Measurements from ENCODE around the gene LRRC74A. TPM values are rescaled to one million over a fixed set of nuclear protein-coding genes. Genes with fewer than 3 reads are reported as not detected.
"Not testable (repeated sequence)": the region's sequence is repeated elsewhere in the genome, so short reads cannot be mapped to it uniquely, and the experiment has no call there.

Gene LRRC74A
- total RNA-seq, 1 donor from 2014 or later: not detected

DNA sequence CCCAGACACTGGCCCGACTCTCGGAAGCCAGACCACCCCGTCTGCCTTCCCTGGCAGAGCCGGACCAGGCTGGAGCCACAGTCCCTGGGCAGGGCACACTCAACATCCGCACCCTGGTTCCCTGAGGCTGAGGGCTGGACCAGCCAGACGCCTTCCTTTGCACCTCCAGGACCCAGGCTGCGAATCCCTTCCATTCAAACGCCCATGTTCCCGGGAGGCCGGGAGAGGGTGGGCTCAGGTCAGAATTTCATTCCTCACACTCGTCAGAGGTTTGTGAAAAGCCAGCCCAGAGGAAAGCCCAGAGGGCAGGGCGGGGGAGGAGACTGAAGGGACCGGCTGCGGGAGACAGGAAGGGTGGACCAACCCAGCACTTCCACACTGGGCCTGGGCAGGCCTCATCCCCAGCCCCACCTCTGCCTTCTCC lies 58.7 kb downstream of the LRRC74A start:
- no peak for DNase-seq (ENCODE audit: low read depth, low spot score)

DNA sequence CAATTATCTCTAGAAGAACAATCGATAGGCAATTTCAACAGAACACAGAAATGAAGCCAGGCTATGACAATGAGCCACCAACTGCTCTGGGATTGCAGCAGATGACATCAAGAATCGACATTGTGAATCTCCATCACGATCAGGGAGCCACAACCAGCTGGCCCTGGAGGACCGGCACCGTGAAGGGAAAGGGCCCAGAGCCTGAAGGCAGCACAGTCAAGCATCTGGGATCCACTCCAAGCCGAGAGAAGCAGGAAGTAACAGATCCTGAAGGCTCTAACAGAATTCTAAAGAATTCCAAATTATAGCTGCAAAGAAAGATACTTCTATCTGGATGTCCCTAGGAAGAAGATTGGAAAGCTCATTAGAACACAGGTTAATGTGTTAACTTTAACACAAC lies 61.0 kb downstream of the LRRC74A start:
- no peak for DNase-seq (ENCODE audit: low read depth, low spot score)

DNA sequence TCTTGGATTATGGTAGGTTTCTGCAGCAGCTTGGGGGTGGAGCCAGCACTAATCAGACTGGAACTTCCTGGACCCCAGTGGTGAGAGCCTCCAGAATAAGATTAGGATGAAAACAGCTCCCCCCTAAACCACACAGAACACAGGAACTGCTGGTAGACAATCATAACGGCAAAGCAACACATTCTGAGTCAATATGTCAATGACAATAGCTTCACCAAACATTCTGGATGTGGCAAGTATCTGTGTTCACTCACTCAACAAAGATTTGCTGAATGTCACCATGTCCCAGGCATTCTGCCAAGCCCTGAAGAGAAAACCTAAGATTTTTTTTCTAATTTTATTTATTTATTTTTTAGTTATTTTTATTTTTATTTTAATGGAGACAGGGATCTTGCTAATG lies 65.2 kb downstream of the LRRC74A start:
- DNase-seq (ENCODE audit: low read depth, low spot score): no peak

DNA sequence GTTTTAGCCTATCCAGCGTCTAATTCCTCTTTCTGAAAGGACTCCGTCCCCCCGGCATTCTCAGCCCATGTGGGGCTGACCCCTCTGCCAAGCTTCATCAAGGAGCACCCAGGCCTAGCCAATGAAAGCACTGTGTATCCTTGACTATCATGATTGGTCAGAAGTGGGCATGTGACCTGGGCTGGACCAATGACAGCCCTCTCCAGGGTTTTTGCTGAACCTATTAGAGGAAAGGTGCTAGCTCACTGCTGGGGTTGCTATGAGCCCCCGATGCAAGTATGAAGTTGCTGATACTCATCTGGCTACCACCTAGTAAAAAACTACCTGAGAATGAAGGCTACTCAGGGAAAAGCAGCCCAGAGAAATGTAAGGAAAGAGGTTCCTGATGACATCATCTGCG lies 68.1 kb downstream of the LRRC74A start:
- no peak for DNase-seq (ENCODE audit: low read depth, low spot score)

DNA sequence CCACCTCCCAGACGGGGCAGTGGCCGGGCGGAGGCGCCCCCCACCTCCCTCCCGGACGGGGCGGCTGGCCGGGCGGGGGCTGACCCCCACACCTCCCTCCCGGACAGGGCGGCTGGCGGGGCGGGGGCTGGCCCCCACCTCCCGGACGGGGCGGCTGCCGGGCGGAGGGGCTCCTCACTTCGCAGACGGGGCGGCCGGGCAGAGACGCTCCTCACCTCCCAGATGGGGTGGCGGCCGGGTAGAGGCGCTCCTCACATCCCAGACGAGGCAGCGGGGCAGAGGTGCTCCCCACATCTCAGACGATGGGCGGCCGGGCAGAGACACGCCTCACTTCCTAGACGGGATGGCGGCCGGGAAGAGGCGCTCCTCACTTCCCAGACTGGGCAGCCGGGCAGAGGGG lies 71.8 kb downstream of the LRRC74A start:
- not testable (repeated sequence) for DNase-seq (ENCODE audit: low read depth, low spot score)

DNA sequence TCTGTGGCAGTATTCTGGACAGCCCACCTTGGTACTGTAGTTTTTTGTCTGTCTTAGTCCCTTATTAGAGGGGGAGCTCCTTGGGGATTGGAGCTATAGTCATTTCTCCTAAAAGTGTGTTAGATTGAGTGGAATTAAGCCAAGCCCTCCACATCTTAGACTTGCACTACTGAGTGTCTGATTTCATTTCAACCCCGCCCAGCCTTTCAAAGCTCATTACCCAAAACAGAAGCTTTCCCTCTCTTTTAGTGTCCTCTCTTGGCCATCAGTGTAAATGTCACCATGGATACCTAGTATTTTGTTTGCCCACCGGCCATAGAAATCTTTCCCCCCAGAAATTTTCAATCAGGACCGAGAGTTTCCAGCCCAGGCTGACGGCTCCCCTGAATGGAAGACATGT lies 74.5 kb downstream of the LRRC74A start:
- DNase-seq (ENCODE audit: low read depth, low spot score): no peak

DNA sequence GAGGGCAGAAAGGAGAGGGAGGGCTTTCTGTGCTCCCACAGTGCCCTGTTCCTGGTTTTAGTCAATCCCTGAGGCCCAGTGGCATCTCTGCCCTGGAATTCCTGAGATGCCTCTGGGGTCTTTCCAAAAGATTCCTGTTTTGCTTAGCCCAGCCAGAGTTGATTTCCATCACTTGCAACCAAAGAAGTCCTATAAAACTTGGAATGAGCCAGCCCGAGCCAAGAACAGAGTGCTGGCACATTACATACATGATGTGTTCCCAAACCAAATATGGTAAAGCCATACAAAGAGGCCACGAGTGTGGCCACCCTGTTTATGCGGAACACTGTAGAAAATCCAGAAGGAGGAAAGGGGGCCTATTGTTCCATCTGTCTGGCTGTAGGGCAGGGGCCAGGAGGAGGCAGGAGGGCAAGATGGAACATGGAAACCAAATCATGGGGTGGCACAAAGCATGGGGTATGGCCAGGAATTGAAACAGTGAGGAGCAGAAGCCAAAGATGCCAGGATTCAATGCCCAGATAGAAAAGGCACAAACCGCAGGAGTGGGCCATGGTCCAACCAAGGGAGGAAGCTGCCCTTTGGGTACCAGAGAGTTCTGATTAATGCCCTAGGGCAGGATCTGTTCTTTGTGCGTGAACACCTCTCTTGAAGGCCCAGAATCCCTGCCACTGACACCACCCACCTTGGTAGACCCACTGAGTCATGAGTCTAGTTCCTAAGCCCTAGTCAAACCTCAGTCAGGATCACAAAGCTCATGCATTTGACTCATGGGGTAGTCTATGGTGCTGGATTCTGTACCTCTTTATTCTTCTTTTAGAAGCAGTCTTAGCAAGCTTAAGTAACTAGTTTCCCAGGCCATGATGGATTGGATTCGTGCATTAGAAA lies 75.2 kb downstream of the LRRC74A start:
- DNase-seq (ENCODE audit: low read depth, low spot score): no peak

DNA sequence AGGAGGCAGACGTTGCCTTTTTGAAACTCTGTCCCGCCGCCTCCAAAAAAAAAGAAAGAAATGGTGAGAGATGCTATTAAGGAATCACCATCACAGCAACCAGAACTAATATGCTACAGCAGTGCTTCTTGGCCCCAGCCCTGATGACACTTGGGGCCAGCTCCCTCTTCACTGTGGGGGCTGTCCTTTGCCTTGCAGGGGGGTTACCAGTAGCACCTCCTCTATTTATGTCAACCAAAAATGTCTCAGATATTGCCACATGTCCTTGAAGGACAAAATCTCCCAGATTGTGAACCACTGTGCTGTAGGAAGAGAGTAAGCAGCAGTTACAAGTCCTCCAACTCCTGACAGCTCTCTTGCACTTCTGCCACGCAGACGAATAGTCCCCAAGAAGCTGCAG lies 76.4 kb downstream of the LRRC74A start:
- DNase-seq (ENCODE audit: low read depth, low spot score): no peak

DNA sequence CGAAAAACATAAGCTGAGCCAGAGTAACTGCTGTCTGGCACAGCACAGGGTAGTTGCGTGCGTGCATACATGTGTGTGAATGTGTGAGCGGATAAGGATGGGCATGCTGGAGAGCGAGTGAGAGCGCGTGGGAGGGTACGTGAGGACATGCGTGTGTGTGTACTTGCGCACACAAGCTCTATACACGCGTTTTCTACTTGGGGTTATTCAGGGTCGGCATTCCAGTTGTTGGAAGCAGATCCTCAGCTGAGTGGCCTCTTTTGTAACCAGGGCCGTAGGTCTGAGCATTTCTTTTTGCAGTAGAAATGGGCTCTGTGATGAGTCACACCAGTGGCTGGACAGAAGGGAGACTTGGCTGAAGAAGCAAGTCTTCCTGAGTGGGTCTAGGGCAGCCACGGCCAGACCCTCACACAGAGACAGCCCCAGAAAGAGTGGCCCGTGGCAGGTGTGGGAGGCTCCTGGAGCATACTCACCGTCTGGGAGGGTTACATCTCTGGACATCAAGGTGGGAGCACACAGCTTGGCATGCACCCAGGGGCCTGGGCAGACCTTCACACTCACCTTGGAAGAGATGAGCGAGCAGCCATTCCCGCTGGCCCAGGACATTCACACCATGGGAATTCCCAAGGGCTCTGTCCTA lies 78.0 kb downstream of the LRRC74A start:
- DNase-seq (ENCODE audit: low read depth, low spot score): no peak

DNA sequence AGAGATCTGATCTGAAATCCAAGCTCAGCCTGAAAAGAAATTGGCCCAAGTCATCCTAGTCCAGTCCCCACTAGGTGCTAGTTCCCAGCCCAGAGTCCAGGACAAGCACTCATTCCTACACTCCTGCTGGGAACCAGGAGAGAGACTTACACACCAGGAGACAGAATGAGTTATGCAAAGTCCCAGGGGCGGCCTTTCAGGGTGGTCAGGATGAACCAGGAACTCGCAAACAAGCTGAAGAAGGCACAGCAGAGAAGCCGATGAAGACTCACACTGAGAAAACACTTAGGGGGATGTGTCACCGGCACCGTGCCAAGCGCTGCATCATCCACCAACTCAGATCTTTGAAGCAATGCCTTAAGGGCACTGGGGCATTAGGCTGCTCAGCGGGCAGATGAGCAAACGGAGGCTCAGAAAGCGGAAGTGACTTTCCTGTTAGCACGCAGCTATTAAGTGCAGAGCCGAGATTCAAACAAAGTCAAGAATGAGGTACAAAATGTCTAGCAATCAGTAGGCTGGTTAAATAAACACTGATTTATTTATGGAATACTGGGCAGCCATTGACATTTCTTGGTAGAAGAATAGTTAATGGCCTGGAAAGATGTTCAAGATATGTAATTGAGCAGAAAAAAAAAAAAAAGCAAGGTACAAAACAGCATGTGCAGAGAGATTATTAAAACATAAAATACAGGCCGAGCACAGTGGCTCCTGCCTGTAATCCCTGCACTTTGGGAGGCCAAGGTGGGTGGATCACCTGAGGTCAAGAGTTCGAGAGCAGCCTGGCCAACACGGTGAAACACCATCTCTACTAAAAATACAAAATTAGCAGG lies 78.7 kb downstream of the LRRC74A start:
- peak; percentile 44 for DNase-seq (ENCODE audit: low read depth, low spot score)

DNA sequence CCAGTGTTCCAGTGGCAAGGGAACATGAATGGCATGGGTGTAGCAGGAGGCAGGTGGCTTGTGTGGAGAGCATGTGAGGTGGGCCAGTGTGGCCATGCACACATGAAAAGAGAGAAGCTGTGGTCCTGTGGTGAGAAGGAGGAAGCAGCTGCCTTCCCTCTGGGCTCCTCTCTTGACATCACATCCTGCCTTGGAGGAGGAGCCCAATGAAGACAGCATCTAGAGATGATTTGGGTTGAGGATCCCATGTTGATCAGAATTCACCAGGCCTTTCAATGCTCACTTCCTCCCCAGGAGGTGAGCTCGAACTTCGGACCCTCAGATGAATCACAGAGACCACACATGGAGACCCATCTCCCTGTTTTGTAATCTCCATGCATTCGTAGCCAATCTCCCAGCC lies 82.6 kb downstream of the LRRC74A start:
- no peak for DNase-seq (ENCODE audit: low read depth, low spot score)

DNA sequence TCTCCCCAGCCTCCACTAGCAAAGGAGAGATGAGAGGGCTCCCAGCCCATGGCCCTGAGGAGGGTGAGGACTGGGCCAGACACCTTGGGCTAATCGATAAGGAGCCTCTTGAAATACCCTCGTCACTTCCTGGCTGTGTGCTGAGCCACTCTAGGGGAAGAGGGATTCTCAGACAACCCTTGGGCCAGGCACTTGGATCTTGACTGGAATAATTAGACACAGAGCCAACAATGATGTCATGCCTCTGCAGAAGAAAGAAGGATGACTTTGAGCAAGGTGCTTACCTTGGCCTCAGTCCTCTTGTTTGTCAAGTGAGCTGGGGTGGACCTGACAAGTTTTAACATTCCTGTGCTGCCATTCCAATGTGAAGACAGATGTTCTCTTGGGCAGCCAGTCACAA lies 83.1 kb downstream of the LRRC74A start:
- no peak for DNase-seq (ENCODE audit: low read depth, low spot score)

DNA sequence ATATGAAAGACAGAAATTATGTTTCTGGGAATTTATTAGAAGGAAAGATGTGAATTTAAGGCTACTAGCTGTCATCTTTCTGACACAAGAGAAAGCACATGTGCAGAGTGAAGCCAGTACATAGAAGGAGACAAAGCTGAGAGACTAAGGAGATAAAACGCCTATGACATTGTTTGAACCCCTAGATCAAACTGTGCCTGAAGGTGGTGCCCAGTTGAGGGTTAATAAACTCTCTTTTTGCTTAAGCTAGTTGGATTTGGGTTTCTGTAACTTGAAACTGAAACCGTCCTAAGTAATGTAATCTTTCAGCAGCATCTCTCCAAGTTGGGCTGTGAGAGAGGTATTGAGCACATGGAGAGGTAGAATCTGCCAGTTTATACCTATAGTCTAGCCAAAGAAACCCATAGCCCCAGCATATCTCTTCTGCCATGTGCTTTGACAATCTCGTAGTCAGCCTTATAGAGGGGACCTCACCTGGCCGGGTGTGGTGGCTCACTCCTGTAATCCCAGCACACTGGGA lies 84.2 kb downstream of the LRRC74A start:
- DNase-seq (ENCODE audit: low read depth, low spot score): no peak

DNA sequence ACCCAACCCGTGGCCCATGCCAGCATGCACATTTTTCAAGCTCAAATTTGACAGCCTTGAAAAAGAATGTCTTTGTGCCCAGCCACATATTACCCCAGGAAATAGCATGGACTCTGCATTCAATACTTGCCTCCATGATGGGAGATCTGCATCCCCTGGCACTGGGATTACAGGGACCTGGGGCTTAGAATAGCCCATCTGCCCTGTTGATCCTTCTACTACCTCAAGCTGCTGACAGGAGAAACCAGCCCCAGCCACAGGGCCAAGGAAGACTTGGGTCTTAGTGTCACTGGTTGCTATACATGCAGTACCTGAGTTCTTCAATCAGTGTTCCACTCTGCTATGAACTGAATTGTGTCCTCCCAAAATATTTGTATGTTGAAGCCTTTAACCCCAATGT lies 85.3 kb downstream of the LRRC74A start:
- DNase-seq (ENCODE audit: low read depth, low spot score): no peak

DNA sequence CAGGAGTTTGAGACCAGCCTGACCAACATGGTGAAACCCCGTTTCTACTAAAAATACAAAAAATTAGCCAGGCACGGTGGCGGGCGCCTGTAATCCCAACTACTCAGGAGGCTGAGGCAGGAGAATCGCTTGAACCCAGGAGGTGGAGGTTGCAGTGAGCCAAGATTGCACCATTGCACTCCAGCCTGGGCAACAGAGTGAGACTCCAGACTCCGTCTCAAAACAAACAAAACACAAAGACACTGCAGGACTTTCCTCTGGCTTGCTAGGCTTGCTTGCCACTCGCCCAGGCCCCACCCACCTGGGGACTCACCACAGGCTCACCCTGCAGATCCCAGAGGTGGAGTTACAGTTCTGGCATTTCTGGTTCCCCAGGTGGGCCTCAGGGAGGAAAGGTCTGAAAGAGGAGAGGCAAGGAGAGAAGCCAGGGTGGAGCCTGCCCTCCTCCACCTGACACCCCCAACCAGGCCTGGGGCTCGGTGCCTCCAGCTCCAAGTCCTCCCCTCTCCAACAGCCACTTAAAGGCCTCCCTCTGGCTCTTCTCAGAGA lies 88.4 kb downstream of the LRRC74A start:
- not testable (repeated sequence) for DNase-seq (ENCODE audit: low read depth, low spot score)

DNA sequence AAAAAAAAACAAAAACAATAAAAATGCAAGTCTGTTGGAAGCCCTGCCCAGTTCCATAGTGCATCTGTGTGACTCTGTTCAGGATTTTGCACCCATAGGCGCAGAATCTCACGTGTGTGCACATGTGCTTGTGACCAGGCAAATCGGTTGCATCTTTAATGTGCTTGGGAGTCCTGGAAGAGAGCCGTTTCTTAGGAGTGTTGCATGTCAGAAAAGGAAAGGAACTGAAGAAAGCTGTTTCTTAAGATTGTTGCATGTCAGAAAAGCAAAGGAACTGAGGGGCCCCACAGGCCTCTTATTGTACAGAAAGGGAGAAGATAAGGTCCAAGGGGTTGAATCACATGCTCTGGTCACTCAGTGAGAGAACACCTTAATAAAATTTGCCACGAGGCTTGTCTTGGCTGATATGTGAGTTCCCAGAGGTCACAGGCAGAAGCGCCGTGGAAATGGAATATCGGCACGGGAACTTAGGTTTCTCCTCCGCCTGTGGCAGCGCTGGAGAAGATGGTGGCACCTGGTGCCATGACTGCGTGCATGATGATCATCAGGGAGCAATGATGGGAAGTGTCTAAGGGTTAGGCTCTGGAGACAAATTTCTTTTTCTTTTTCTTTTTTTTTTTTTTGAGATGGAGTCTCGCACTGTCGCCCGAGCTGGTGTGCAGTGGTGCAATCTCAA lies 90.0 kb downstream of the LRRC74A start:
- DNase-seq (ENCODE audit: low read depth, low spot score): no peak

DNA sequence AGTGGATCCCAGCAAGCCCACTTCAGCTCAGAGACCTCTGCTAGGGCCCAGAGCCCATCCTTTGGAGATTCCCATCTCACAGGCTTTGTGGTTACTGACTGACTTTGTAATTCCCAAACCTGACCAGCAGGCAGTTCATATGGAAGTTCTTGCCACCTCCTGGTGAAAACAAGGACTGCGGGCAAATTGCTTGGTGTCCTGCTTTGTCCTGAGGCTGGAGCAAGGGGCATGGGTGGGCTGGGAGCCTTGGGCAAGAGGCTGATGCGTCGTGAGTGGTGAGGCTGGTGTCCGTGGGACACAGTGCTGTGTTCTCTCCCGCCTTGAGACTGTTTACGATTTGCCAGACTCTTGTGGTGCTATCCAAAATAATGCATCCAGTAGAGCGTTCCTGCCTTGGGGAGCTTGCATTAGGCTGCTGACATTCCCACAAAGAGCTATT lies 91.0 kb downstream of the LRRC74A start:
- DNase-seq (ENCODE audit: low read depth, low spot score): peak; percentile 48

DNA sequence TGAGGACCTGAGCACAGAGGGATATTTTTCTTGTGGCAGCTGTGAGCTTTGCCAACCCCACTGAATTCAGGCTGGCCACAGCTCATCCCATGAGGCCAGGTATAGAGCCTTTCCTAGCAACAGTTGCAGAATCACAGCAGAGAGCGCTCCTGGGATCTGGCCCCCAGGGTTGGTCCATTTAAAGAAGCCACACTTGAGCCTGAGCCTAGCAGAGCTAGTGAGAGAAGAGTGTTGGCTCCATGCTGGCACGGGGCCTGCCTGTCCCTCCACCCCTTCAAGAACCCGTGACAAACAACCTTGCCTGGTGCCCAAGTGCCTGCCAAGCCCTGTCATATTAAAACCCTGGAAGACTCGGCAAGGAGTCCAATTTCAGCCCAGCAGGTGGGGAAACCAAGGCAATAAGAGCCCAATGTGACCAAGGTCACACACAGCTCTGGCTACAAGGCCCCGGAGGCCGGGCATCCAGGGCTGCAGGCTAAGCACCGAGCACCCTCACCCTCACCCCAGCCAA lies 91.6 kb downstream of the LRRC74A start:
- no peak for DNase-seq (ENCODE audit: low read depth, low spot score)

DNA sequence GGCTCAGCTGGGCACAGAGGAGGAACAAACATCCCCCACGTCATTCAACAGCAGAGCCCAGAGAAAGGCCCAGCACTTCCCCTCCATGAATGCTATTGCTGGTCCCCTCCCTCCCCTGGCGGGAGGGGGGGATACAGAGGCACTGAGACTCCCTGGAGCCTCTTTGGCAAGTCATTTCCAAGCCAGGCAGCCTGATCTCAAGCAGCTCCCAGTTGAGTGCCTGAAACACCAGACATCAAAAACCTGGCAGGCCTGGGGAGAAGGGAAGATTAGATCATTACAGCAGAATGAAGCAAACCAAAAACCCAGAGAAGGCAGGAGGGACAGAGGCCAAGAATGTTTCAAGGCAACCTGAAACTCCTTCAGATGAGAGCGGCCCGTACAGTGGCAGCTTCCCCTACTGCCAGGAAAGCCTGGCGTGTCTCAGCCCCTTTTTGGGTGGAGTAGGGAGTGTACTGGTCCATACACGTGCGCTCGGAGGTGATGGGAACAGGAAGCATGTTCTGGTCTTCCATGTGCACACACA lies 92.1 kb downstream of the LRRC74A start:
- no peak for DNase-seq (ENCODE audit: low read depth, low spot score)

DNA sequence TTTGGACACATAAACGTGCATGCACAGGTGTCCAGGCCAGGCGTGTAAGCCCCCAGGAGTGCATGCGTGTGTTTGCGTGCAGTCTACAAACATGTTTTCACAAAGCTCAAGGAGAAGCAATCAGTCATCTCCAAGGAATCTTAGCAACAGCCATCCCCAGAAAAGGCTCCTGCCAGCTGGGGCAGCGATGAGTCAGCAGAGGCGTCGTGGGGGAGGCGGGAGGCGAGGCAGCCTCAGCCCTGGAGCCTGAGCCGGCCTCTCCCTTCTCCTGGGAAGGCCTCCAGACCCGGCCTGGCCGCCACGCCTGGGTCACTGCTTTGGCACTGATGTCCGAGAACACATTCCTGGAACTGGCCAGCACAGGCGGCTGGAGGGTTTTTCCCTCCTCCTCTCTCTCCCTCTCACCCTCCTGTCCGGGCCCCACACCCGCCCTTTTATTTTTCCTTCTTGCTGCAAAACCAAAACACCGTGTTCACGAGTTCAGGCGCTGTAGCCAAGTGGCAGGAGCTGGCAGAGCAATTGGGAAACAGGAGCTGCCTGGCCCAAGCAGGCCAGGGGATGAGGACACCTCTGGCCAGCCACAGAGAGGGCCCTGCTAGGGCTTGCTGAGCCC lies 92.7 kb downstream of the LRRC74A start:
- peak; percentile 87 for DNase-seq (ENCODE audit: low read depth, low spot score)

All from pulmonary artery endothelial cell (primary cell).